Measurements from ENCODE around the gene TSPAN3.
A peak's percentile ranks its signal among the peaks of the same experiment; 100 is the strongest.

Gene TSPAN3

DNA sequence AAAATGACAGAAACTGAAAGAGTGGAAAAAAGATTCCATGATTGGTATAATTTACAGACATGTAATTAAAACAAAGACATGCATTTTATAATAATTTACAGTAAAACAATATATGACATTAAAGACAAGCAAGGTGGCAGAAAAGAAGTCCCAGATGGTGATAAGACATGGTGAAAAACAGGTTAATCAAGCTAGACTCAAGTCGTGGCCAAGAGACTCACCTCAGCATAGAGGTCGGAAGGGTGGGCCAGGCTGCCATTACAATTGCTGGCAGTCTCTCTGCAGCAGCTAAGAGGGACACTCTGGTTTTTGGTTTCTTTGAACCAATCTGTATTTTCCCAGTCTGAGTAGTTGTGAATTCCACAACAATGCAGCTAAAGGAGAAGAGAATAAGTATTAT, 18.4 kb downstream of the TSPAN3 start:
- DNase-seq, result no peak

GRCh38 chr15:77048135-77048876, 22.6 kb downstream of the TSPAN3 start:
- no peak for DNase-seq

DNA sequence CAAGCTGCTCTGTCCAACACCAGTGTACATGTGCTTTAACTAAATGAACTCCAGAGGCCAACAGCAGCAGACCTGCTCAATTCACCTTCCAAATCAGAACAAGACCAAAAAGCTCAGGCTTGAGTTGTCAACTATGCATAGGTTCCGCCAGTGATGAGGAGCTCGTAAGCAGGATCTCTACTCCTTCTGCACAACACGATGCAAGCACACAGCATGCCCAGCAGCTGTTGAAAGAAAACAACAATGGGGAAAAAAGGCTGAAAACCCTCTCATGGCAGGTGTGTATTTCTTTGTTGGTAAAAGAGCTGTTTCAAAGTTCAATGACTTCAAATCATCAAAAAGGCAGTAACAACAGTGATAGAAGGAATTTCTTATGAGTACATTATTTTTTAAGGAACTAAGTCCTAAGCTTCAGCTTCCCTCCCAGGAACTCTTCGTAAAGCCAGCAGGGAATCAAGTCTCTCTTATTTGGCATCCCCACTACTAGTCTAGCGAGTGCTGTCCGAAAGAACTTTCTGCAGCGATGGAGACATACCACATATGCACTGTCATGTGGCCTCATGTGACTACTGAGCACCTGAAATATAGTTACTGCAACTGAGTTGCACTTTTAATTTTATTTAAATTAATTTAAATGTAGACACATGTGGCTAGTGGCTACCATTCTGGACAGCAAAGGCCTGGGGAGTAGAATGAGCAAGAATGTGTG, 24.1 kb downstream of the TSPAN3 start:
- no peak for DNase-seq

DNA sequence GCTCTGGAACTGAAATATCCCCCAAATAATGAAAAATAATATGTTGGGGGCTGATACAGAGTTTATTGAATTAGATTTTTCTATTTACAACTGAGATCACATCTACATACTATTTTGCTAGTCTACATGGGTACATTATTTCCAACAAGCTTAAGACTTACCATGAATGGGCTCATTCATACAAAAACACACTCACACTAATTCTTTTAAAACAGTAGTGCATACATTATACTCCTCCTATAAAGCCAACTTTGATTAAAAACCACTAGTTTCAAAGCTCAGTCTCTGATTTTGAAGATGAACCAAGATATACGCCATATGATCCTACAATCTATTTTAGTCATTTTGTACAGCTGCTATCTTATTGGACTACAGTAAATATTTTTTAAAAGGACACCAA, 24.9 kb downstream of the TSPAN3 start:
- no peak for DNase-seq

GRCh38 chr15:77044228-77045042, 26.5 kb downstream of the TSPAN3 start:
- peak in 6 of 14 donors; percentile 37 to 73 (median 42) for DNase-seq

DNA sequence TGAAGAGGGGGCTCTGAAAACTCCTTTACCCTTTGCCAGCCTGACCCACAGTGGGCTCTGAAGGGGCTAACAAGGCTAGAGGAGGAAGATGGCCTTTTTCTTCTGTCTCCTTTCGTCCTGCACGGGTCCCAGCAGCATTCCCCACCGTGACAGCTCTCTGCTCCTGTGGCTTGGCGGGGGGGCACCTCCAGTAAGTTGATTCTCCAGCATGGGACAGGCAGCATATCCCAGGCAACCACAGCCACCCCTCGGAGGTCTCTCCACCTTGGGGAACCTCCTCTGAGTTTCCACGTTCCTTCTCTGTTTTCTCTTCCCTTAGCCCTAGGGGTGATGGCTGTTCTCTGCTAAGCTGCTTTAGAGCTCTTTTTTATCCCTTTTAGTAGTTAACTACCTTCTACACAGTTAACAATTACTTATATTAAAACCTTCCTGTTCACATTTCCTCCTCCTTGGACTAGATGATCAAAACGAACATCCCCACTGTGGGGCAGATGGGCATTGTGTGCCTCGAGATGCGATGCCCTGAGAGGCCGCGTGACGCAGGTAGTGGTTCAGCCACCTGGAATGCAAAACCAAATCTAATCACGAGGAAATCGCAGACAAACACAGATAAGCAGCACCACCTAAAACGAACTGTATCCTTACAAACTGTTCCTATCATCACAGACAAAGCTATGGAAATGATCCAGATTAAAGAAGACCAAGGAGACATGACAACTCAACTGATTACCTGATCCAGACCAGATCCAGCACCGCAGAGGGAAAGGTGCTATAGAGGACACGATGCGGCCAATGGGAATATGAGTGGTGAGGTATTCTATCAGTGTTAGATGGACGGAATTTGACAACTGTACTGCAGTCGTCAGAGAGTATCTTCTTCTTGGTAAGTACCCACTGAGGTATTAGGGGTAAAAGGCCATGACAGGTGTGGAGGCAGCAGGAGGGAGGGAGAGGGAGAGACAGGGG, 27.7 kb downstream of the TSPAN3 start:
- peak in 1 of 14 donors; percentile 39 for DNase-seq

GRCh38 chr15:77042245-77042919, 28.5 kb downstream of the TSPAN3 start:
- no peak for DNase-seq

- DNase-seq, result no peak
Observed at GRCh38 chr15:77040673-77041072, 30.2 kb downstream of the TSPAN3 start.

- DNase-seq, result no peak
Observed at GRCh38 chr15:77039848-77040247, 31.1 kb downstream of the TSPAN3 start.

GRCh38 chr15:77039217-77039533, 31.7 kb downstream of the TSPAN3 start:
- no peak for DNase-seq

GRCh38 chr15:77038312-77039216, 32.3 kb downstream of the TSPAN3 start:
- DNase-seq, result no peak

DNA sequence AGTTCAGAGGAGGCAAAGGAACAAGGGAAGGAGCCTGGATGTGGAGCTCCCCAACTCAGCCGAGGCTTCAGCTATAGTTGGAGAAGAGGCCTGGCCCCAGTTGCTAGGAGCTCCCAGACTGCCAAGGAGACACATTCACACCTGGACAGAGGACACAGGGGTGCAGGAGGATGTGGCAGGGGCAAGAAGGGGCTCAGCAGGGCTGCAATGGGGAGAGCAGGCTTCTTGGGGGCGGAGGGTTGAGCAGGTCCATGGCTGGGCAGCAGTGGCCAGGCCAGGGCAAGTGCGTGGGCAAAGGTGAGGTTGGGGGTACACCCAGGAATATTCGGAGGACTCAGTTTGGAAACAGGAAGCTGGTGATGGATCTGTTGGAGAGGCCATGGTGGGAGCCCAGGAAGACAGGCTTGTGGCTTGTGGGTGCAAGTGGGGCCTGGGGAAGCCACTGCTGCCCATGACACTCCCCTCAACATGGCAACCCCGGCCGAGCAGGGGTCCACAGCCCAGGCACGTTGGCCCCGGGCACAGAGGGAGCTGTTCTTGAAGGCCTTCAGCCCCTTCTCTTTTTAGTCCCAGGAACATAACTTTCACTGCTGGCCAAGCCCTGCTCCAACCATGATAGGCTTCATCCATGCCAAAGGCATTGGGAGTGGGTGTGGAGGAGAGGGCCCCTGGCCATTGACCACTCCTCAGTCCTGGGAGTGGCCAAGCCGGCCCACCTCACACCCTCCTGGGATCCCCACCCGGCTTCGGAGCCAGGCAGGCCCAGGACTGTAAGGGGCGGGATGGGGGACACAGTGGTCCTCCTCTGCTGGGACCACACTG, 33.3 kb downstream of the TSPAN3 start:
- DNase-seq, result no peak

DNA sequence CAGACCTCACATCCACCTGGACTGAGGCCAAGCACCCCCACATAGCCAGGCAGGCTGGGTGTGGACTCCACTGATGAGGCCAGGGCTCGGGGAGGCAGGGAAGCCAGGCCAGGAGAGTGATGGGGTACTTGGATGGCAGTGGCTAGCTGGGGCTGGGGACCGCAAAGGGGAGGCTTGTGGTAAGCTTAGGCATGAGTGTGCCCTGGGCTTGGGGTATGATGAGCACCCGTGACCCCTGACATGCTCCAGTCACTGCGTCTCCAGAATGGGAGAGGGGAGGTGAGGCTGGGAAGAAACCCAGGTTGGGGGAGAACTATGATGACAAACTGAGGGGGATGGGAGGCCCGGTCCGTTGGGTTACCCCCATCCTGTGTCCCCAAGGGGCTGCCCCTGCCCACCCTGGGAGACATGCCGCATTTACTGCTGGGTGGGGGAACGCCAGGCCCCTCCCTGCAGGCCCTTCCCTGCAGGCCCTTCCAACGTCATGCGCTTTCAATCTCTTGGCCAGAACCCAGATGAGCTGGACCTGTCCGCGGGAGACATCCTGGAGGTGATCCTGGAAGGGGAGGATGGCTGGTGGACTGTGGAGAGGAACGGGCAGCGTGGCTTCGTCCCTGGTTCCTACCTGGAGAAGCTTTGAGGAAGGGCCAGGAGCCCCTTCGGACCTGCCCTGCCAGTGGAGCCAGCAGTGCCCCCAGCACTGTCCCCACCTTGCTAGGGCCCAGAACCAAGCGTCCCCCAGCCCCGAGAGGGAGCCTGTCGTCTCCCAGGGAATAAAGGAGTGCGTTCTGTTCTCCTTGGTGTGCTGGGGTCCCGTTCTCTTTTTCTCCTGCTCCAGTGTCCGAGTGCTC, 34.1 kb downstream of the TSPAN3 start:
- DNase-seq, result peak in 1 of 14 donors; percentile 7

DNA sequence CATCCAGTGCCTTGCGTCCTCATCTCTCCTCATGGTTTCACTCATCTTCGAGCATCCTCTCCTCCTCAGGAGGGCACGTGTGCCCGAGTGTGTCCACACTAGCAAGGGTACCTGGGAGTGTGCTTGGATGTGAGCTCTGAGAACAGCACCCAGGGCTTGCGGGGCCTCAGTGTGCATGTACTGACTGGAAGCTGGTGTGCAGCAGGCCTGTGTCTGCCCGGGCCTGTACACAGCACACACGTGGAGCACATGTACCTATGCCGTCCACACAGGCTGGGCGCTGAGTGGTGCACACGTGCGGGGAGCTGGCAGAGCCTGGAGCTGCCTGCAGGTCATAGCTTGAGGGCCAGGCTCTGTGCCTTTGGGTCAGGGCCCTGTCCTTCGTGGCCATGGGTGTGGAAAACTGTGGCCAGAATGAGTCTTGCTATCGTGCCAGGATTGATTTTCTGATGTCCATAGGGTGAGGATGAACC, 34.9 kb downstream of the TSPAN3 start:
- DNase-seq, result no peak

- DNase-seq, result no peak
Observed at GRCh38 chr15:77035584-77035983, 35.3 kb downstream of the TSPAN3 start.

GRCh38 chr15:77034695-77035489, 36.0 kb downstream of the TSPAN3 start:
- peak in 3 of 14 donors; percentile 25 to 73 (median 41) for DNase-seq

All from C1 segment of cervical spinal cord (tissue), 14 donors.